HG03565 (cell line): ENCODE measurements around the gene SLC12A1.
A peak's percentile ranks its signal among the peaks of the same experiment; 100 is the strongest.

ENCODE experiments used
- ATAC-seq: cut with Tn5 transposase; IDR thresholded peaks from one replicate; pipeline ENCODE4 v1.9.1; 2021; ENCODE audit warnings: mild to moderate bottlenecking, moderate library complexity; ENCODE audit not compliant: unreplicated experiment

SLC12A1 gene

GRCh38 chr15:48345516-48345915, 139.4 kb downstream of the SLC12A1 start:
- no peak for ATAC-seq

GRCh38 chr15:48352474-48353072, 146.5 kb downstream of the SLC12A1 start:
- ATAC-seq = peak; percentile 91
